Astrocyte (in vitro differentiated cells and primary cell): ENCODE results near the gene CD48. TPM values are rescaled to one million over a fixed set of nuclear protein-coding genes. Genes with fewer than 3 reads are reported as not detected.

ENCODE experiments used
- DNase-seq: peaks from one replicate; pipeline ENCODE4 v3.0.0-alpha.2; 2010; ENCODE audit warnings: low read depth
- FAIRE-seq: peaks from 2 replicates; lab custom pipeline; 2011; peaks lifted over from hg19 to GRCh38; lab: Jason Lieb, UNC
- H2AFZ ChIP-seq: 2 replicates; pipeline ENCODE4 v1.6.0; 2012; ENCODE audit warnings: low read depth, low read length, inconsistent platforms
- H3K27ac ChIP-seq: 2 replicates; pipeline ENCODE4 v1.5.1; 2011; ENCODE audit warnings: low read depth, low read length, inconsistent platforms
- H3K27me3 ChIP-seq: 2 replicates; pipeline ENCODE4 v1.6.0; 2011; ENCODE audit warnings: low read length, inconsistent platforms; ENCODE audit not compliant: insufficient read depth
- H3K36me3 ChIP-seq: 2 replicates; pipeline ENCODE4 v1.5.1; 2011; ENCODE audit warnings: low read length, inconsistent platforms; ENCODE audit not compliant: insufficient read depth
- H3K4me1 ChIP-seq: 2 replicates; pipeline ENCODE4 v1.5.1; 2011; ENCODE audit warnings: low read length, inconsistent platforms; ENCODE audit not compliant: insufficient read depth
- H3K4me2 ChIP-seq: 2 replicates; pipeline ENCODE4 v1.6.0; 2012; ENCODE audit warnings: low read length, inconsistent platforms
- H3K4me3 ChIP-seq: 2 replicates; pipeline ENCODE4 v1.5.1; 2011; ENCODE audit warnings: low read depth, mild to moderate bottlenecking, low read length, inconsistent platforms; ENCODE audit not compliant: insufficient read depth
- H3K79me2 ChIP-seq: 2 replicates; pipeline ENCODE4 v1.6.0; 2012; ENCODE audit warnings: mild to moderate bottlenecking, low read length, inconsistent platforms; ENCODE audit not compliant: insufficient read depth
- H3K9ac ChIP-seq: 2 replicates; pipeline ENCODE4 v1.6.0; 2012; ENCODE audit warnings: mild to moderate bottlenecking, low read length, inconsistent platforms
- H3K9me3 ChIP-seq: 2 replicates; pipeline ENCODE4 v1.5.1; 2012; ENCODE audit warnings: low read depth, mild to moderate bottlenecking, low read length, inconsistent platforms; ENCODE audit not compliant: insufficient read depth
- H4K20me1 ChIP-seq: 2 replicates; pipeline ENCODE4 v1.6.0; 2012; ENCODE audit warnings: low read length, inconsistent platforms; ENCODE audit not compliant: insufficient read depth
- H3K27ac Mint-ChIP-seq: one replicate; pipeline ENCODE4 v1.8.0; 2021; ENCODE audit warnings: mild to moderate bottlenecking, mixed read lengths; ENCODE audit not compliant: unreplicated experiment
- H3K27me3 Mint-ChIP-seq: one replicate; pipeline ENCODE4 v1.8.0; 2021; ENCODE audit warnings: low read depth, mixed read lengths; ENCODE audit not compliant: unreplicated experiment
- H3K36me3 Mint-ChIP-seq: one replicate; pipeline ENCODE4 v1.8.0; 2021; ENCODE audit warnings: low read depth, mixed read lengths; ENCODE audit not compliant: unreplicated experiment
- H3K4me1 Mint-ChIP-seq: one replicate; pipeline ENCODE4 v1.8.0; 2021; ENCODE audit warnings: low read depth, mixed read lengths; ENCODE audit not compliant: unreplicated experiment
- H3K4me3 Mint-ChIP-seq: one replicate; pipeline ENCODE4 v1.8.0; 2021; ENCODE audit warnings: mild to moderate bottlenecking, moderate library complexity, mixed read lengths; ENCODE audit not compliant: unreplicated experiment
- H3K9me3 Mint-ChIP-seq: one replicate; pipeline ENCODE4 v1.8.0; 2021; ENCODE audit warnings: mild to moderate bottlenecking, mixed read lengths; ENCODE audit not compliant: unreplicated experiment
- EZH2 ChIP-seq: IDR thresholded peaks from 2 replicates; pipeline ENCODE4 v1.6.1; 2012; ENCODE audit warnings: mild to moderate bottlenecking, low read length, inconsistent platforms; ENCODE audit not compliant: insufficient read depth
- total RNA-seq: library from RNA; stranded (reverse); gene quantifications from 2 replicates; pipeline ENCODE4 v1.2.1, GENCODE V29; 2021
- TF ChIP-seq, protein P1 (sequence below): IDR thresholded peaks from 2 replicates; pipeline ENCODE4 v1.5.1; 2011; ENCODE audit warnings: low read depth, mild to moderate bottlenecking, inconsistent platforms, low read length, moderate library complexity; ENCODE audit not compliant: insufficient read depth

CD48 gene
- total RNA-seq, 1 donor from 2014 or later, result not detected

DNA sequence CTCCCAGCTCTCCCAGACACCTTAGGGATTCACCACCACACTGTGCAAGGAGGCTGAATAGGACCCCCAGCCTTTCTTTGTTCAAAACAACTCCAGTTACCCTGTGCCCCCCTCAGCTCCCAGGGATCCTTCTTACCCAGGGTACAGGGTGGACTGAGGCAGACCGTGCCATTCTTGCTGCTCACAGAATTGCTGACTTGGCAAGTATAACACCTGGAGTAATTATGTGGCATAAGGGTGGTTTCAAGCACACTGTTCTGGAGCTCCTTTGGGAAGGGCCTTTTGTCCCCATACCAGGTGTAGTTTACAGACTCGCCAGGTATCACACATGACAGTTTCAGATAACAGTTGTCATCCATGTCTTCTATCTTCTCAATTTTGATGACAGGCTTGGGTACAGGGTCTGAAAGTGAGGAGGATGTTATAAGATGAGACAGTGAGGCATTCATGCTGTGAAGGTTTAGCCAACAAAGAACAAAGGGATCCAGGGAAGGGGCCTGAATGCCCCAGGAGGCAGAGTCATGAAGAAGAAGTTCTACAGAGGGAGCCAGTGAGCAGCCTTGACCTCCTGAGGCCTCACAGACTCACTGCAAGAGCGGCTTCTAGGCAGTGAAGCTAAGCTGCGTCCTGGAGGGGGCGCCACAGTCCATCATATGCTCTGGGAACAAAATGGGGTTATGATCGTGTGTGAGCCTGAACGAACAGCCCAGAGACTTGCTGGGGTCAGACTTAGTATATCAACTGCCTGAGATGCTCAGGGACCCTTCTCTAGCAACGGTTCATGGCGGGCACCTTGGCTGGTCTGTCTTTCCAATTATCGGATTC is 30.3 kb downstream of the CD48 start:
- DNase-seq, result no peak
- H3K4me2 ChIP-seq, result no peak overlapping the region
- H3K4me3 ChIP-seq, result no peak overlapping the region
- no peak overlapping the region for H2AFZ ChIP-seq
- Mint-ChIP-seq H3K4me3 (no peak overlapping the region), H3K36me3 (no peaks in the 10 kb centered on the region), H3K4me1 (no peaks in the 10 kb centered on the region), H3K9me3 (no peaks in the 10 kb centered on the region), H3K27me3 (peaks cover 42% of the 10 kb centered on the region), H3K27ac (no peak overlapping the region)
- H3K9ac ChIP-seq, result no peak overlapping the region
- no peaks in the 10 kb centered on the region for H3K4me1 ChIP-seq
- no peak for FAIRE-seq
- TF ChIP-seq, protein P1, sequence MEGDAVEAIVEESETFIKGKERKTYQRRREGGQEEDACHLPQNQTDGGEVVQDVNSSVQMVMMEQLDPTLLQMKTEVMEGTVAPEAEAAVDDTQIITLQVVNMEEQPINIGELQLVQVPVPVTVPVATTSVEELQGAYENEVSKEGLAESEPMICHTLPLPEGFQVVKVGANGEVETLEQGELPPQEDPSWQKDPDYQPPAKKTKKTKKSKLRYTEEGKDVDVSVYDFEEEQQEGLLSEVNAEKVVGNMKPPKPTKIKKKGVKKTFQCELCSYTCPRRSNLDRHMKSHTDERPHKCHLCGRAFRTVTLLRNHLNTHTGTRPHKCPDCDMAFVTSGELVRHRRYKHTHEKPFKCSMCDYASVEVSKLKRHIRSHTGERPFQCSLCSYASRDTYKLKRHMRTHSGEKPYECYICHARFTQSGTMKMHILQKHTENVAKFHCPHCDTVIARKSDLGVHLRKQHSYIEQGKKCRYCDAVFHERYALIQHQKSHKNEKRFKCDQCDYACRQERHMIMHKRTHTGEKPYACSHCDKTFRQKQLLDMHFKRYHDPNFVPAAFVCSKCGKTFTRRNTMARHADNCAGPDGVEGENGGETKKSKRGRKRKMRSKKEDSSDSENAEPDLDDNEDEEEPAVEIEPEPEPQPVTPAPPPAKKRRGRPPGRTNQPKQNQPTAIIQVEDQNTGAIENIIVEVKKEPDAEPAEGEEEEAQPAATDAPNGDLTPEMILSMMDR, result peak; percentile 33
- TF ChIP-seq EZH2, result no peak
- H4K20me1 ChIP-seq, result no peaks in the 10 kb centered on the region
- no peaks in the 10 kb centered on the region for H3K79me2 ChIP-seq
- no peaks in the 10 kb centered on the region for H3K36me3 ChIP-seq
- H3K9me3 ChIP-seq, result no peaks in the 10 kb centered on the region
- no peak overlapping the region for H3K27ac ChIP-seq
- H3K27me3 ChIP-seq, result no peaks in the 10 kb centered on the region

DNA sequence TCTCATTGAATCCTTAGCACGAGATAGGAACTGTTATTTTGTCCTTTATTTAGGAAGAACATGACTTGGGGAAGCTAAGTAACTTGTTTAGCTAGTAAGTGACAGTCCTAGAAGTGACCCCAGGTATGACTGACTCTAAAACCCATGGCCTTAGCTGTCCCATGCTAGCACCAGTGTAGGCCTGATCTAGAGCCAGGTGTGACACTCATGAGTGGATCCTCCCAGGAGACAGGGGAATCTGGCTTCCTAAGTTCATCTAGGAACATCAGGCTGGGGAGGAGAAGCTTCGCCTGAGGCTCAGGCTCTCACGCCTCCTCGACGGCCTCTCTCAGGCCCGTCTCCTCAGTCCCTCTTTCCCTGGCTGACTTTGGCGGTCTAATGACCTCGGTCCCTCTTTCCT is 31.2 kb downstream of the CD48 start:
- H3K9me3 ChIP-seq, result no peaks in the 10 kb centered on the region
- Mint-ChIP-seq H3K9me3 (no peaks in the 10 kb centered on the region), H3K27ac (no peak overlapping the region), H3K4me1 (no peaks in the 10 kb centered on the region), H3K36me3 (no peaks in the 10 kb centered on the region), H3K4me3 (no peak overlapping the region), H3K27me3 (peaks cover 42% of the 10 kb centered on the region)
- no peaks in the 10 kb centered on the region for H3K27me3 ChIP-seq
- H3K79me2 ChIP-seq, result no peaks in the 10 kb centered on the region
- H3K4me2 ChIP-seq, result no peak overlapping the region
- H3K4me3 ChIP-seq, result no peak overlapping the region
- no peak for FAIRE-seq
- no peaks in the 10 kb centered on the region for H3K36me3 ChIP-seq
- DNase-seq, result no peak
- no peak overlapping the region for H3K9ac ChIP-seq
- H3K4me1 ChIP-seq, result no peaks in the 10 kb centered on the region
- H3K27ac ChIP-seq, result no peak overlapping the region
- no peak for TF ChIP-seq EZH2
- TF ChIP-seq, protein P1, result no peak
- no peaks in the 10 kb centered on the region for H4K20me1 ChIP-seq
- no peak overlapping the region for H2AFZ ChIP-seq

DNA sequence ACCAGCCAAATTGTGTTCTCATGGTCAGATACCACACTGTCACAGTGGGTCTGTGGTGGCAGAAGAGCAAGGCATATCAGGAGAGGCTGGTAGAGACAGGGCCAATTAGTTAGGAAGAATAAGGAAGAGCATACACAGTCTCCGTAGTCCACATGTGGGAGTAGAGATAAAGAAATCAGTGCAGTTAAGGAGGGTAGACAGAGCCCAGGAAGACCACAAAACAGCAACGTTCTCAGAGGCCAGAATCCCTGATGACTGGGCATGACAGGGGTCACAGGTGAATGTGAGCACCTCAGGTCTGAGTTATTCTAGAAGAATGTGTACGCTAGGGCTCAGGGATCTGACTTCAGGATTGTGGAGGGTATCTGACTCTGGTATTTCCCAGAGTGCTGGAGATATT is 31.7 kb downstream of the CD48 start:
- no peaks in the 10 kb centered on the region for H3K36me3 ChIP-seq
- no peak overlapping the region for H3K27ac ChIP-seq
- H3K9me3 ChIP-seq, result no peaks in the 10 kb centered on the region
- no peaks in the 10 kb centered on the region for H3K79me2 ChIP-seq
- no peaks in the 10 kb centered on the region for H3K4me1 ChIP-seq
- H2AFZ ChIP-seq, result no peak overlapping the region
- no peak for FAIRE-seq
- Mint-ChIP-seq H3K4me1 (no peaks in the 10 kb centered on the region), H3K27me3 (peaks cover 40% of the 10 kb centered on the region), H3K4me3 (no peak overlapping the region), H3K36me3 (no peaks in the 10 kb centered on the region), H3K27ac (no peak overlapping the region), H3K9me3 (no peaks in the 10 kb centered on the region)
- no peaks in the 10 kb centered on the region for H3K27me3 ChIP-seq
- no peak for DNase-seq
- no peak overlapping the region for H3K9ac ChIP-seq
- H3K4me3 ChIP-seq, result no peak overlapping the region
- H3K4me2 ChIP-seq, result no peak overlapping the region
- TF ChIP-seq EZH2, result no peak
- TF ChIP-seq, protein P1, result no peak
- H4K20me1 ChIP-seq, result no peaks in the 10 kb centered on the region
